ENCODE measurements around the gene TMEM178A.

GRCh38 chr2:39735648-39736047 is 69.9 kb downstream of the TMEM178A start:
- TF ChIP-seq CTCF (IDR thresholded peaks at IDR 0.05; ENCODE audit: borderline replicate concordance, extremely low read depth, low read length, poor library complexity, severe bottlenecking): no peak
- no peak for TF ChIP-seq EZH2 (IDR thresholded peaks at IDR 0.05; ENCODE audit: borderline replicate concordance, low read depth, low read length, severe bottlenecking)
